HG02798 (cell line): ENCODE data around the gene ZNF425.
"Not testable (repeated sequence)": the region's sequence is repeated elsewhere in the genome, so short reads cannot be mapped to it uniquely, and the experiment has no call there.

Experiments used
- ATAC-seq: cut with Tn5 transposase; IDR thresholded peaks from one replicate; pipeline ENCODE4 v1.9.1; 2021; ENCODE audit warnings: mild to moderate bottlenecking; ENCODE audit not compliant: unreplicated experiment, poor library complexity

ZNF425 gene, protein sequence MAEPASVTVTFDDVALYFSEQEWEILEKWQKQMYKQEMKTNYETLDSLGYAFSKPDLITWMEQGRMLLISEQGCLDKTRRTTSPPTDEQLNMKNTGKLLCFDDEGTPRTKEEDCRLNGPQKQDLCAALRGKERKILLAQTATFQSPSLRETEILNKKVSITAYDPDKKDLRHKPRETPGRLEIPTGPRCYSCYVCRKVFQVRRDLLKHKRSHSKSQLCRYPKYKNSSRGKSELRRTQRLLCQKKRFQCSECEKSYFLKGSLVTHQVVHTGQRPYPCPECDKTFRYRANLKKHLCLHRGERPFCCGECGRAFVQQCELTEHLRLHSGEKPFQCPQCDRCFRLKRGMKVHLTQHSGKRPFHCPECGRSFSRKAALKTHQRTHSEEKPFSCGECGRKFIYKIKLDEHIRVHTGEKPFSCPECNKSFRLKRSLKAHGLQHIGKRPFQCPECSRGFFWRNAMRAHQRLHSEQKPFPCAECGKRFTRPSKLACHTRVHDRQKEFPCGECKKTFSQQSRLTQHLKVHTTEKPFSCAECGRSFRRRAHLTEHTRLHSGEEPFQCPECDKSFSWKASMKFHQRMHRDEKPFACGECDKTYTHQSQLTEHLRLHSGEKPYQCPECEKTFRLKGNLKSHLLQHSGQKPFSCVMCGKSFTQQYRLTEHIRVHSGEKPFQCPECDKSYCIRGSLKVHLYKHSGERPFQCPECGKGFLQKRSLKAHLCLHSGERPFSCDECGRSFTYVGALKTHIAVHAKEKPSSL

DNA sequence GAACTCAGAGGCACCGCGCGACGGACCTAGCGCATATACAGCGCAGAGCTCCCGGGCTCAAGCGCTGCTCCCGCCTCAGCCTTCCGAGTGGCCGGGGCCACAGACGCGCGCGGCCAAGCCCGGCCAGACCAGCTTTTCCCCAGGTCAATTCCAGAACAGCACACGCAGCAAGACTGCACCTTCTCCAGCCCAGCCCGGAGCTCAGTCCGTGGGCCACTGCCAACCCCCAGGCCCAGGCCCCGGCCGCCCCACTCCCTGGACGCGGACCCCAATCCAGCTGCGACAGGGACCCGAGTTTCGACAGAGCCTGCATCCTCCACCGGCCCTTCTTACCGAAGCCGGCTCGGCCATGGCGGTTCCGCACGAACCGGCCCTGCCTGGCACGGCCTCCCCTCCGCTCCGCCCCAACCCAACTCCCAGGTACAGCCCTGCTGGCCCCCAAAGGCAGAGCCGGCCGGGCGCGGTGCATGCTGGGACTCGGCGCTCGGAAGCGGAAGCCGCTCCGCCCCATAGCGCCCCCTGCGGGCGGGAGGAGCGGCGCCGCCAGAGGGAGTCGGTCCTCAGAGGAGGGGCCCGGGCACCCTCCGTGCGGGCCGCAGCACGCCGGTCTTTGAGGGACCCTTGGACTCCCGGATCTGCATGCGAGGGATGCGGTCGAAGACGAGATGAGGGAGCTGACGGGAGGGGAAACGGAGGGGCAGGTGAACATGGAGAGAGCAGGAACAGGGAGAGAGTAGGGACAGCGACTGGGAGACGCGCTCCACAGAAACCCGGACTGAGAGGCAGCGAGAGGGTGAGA, at the start of gene ZNF425:
TSS of gene ZNF425 (minus strand) at position 462 of the 799 bp plus-strand sequence. CDS start at position 351, 111 bp downstream.
- ATAC-seq = peak; percentile 89

DNA sequence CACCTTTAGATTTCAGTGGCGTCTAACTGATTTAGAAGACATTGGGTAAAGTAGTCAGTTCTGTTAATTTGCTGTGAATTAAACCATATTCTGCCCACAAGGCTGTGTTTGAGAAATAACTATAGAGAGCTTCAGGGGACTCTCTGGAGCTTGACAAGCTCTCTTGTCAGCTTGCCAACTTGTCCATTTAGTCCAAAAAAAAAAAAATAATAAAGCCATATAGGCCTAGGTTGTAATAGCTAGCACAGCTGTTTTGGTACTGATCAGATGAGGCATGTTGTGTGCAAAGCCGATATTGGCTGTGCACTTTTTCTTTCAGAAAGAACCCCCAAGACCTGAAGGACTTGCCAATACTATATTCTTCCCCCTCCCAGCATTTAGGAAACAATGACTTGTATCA, 49.0 kb upstream of the ZNF425 start:
- no peak for ATAC-seq

DNA sequence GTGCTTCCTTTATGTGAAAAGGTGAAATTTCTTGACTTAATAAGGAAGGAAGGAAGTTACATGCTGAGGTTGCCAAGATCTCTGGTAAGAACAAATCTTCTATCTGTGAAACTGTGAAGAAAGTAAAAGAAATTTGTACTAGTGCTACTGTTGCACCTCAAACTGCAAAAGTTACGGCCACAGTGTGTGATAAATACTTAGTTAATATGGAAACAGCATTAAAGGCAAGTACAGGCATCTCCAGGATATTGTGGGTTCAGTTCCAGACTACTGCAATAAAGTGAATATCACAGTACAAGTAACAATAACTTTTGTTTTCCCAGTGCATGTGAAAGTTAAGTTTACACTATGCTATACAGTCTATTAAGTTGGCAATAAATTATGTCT, 46.4 kb upstream of the ZNF425 start:
- ATAC-seq = no peak

DNA sequence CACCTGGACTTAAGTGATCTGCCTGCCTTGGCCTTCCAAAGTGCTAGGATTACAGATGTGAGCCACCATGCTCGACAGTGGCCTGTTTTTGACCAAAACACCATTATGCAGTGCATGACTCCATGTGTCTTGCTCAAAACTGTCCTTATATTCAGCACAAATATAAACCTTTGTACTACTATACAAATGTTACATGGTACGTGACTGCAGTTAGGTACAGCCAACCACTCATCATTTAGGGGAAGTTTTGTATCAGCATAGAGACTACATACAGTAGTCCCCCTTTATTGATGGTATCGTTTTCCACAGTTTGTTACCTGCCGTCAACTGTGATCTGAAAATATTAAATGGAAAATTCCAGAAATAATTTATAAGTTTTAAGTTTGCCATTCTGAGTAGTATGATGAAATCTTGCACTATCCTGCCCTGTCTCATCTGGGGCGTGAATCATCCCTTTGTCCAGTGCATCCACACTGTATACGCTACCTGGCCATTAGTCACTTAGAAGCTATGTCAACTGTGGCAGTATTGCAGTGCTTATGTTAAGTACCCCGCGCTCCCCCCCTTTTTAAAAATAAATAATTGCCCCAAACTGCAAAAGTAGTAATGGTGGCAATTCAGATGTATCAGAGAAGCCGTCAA, 45.9 kb upstream of the ZNF425 start:
- no peak for ATAC-seq

DNA sequence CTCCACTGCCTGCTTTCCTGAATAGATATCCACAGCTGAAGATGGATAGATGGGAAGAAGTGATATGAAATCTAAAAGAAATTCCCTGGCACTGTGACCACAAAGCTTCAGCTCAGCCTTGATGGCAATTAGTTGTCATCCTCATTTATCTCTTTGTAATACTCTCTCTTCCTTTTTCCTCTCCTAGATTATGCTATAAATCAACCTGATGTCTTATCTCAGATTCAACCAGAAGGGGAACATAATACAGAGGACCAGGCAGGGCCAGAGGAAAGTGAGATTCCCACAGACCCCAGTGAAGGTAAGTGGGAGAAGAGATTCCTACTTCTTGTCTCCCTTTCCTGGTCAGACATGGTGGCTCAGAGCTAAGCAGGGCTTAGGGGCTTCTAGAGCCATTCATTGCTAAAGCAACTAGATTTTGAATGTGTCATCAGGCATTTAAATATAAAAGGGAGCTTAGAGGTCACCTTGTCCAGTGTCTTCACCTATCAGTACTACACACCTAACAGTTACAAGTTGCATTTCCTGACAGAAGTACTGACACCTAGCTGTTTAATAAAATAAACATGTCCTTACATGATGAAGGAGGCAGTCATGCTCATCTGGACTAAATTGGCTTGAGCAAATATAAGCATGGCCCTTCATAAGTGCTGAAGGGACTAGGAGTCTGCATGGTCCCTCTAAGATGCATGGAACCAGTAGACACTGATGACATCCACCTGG, 40.7 kb upstream of the ZNF425 start:
- no peak for ATAC-seq

DNA sequence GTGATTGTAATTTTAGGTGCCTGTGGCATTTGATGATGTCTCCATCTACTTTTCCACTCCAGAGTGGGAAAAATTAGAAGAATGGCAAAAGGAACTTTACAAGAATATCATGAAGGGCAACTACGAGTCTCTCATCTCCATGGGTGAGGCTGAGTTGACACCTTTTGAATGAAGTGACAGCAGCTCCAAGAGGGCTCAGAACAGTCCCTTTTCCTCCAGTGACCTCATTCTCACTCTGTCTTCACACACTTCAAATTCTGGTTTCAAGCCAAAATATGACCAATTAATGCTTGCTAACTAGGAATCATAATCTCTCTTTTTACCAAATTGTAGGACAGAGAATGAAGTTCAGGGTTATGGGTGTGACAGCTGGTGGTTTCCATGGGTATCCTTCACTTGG, 40.0 kb upstream of the ZNF425 start:
- no peak for ATAC-seq

DNA sequence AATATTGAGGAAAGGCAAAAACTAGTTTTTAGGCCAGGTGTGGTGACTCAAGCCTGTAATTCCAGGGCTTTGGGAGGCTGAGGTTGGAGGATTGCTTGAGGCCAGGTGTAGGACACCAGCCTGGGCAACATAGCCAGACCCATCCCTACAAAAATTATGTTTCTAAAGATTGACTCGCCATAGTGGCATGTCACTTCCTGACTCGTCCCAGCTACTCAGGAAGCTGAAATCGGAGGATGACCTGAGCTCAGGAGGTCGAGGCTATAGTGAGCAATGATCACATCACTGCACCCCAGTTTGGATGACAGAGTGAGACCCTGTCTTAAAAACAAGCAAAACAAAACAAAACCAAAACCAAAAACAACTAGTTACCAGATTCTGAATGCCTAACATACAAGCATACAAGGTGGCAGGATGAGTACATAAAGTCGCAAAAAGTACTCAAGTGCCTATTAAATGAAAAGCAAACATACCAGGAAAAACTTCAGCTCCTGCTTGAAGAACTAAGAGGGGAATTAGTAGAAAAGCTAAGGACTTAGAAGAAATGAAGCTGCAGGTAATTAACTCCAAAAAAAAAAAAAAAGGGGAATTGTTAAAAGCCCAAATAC, 35.2 kb upstream of the ZNF425 start:
- no peak for ATAC-seq

DNA sequence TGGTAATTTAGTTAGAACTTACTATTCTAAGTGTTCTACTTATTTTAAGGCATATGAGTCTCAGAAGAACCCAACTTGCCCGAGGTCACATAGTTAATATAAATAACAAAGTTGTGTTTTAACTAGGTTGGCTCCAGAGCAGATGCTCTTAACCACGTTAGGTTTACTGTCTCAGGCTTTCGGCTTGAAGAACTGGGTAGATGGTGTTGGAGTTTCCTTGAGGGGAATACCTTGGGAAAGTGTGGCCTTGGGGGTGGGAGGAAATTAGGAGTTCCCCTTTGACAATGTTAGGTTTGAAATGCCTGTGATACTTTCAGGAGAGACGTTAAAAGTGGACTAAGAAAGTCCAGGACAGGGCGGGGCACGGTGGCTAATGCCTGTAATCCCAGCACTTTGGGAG, 30.8 kb upstream of the ZNF425 start:
- ATAC-seq = no peak

DNA sequence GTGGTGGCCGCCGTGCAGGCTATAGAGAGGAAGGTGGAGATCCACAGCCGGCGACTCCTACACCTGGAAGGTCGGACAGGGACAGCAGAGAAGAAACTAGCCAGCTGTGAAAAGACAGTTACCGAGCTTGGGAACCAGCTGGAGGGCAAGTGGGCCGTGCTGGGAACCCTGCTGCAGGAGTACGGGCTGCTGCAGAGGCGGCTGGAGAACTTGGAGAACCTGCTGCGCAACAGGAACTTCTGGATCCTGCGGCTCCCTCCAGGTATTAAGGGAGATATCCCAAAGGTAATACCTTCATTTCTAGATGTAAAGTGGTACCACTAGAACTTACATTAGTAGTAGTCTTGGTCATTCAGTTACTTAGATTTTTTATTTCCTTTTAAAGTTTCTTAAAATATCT, 27.9 kb upstream of the ZNF425 start:
- no peak for ATAC-seq

DNA sequence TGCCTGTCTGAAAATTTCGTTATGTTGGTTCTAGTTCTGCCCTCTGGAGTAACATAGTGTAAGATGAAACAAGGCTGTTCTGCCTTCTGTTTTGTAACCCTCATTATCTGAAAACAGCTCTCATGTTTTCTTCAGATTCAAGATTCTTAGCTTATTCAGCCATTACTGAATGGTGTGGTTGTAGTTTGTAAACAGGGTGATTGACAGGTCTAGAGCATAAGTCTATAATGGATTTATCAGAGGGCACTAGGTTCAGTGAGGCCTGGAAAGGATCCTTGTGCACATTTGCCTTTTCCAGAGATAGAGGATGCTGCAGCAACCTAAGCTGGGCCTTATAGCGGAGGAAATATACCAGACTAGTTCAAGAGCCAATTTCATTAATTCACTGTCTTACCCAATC, 27.2 kb upstream of the ZNF425 start:
- ATAC-seq = no peak

DNA sequence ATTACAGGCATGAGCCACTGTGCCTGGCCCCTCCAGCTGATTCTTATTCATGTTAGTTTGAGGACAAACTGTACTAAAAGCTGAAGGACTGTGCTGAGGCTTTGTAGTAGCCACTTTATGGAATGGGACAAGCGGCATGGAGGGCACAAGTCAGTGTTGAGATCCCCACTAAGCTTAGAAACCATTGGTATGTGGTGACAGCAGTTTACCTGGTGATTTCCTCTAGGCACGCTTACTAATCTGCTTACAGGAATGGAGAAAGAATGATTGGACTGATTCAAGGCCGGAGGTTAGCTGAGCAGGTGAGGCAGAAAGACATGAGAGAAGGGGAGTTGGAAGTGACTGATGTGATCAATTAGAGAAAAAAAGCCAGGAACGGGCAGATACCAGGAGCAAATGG, 24.9 kb upstream of the ZNF425 start:
- ATAC-seq = no peak

DNA sequence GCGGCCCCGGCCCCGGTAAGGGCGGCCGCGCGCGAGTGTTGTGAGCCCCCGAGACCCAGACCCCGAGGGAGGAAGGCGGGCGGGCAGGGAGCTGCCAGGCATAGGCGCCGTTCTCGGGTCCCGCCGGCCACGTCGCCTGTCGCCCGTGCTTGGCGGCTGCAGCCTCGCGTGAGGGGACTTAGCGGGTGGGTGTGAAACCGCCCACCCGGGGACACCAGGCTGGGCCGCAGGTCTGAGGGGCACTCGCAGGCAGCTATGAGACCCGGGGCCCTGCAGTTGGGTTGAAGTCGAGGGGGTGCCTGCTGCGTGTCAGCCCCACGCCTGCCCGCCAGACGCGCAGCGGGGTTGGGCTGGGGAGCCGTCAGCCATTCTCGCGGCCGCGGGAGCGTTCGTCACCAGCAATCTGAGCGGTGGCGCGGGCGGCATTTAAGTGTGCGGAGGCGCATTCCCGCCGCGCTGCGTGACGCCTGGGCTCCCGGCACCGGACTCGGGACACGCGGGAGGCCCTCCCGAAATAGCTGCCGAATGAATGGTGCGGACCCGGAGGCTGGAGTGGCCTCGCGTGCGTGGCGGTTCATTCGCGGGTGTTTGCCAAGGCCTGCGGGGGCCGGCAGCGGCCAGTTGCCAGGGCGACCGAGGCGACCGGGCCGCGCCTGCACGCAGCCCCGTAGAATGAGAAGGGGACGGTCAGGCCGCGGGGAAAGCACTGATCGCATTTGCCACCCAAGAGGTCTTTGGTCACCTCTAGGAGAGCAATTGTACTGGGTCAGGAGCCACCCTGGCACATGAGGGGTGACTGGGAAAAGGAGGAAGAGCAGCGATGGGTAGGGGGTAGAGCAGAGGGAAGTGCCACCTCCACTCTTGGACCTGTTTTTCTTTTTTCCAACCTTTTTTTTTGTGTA, 21.9 kb upstream of the ZNF425 start:
- peak; percentile 39 for ATAC-seq

DNA sequence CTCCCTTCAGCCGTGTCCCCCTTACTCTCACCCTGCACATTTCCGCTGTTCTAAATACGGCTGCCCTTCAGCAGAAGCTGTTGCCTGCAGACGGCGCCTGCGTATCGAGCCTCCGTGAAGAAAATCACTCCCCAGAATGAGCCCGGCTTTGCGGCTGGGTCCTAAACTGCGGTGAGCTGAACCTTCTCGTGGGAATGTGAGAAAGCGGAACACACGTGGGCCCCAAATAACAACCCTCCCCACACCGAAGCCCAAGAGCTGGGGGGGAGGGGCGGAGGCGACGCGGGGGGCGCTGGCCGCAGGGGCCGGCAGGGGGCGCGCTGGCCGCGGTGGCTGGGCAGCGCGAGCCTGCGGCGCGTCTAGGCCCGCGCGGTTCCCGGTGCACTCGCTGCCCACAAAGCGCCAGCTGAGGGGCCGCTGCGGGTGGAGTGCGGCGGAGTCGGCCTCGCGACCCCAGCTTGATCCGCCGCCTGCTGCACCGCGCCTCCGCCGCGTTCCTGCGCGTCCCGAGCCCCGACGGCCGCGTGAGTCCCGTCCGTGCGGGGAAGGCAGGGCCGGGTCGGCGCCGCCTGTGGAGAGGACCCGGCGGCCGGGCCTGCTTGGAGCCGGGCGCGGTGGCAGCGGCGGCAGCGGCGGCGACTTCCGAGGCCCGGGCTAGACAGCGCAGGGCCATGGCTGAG, 21.1 kb upstream of the ZNF425 start, which contains the start of gene ZNF398:
TSS of gene ZNF398 (plus strand) at position 382 of the 680 bp plus-strand sequence. CDS start at position 672, 290 bp downstream.
- ATAC-seq = peak; percentile 79

DNA sequence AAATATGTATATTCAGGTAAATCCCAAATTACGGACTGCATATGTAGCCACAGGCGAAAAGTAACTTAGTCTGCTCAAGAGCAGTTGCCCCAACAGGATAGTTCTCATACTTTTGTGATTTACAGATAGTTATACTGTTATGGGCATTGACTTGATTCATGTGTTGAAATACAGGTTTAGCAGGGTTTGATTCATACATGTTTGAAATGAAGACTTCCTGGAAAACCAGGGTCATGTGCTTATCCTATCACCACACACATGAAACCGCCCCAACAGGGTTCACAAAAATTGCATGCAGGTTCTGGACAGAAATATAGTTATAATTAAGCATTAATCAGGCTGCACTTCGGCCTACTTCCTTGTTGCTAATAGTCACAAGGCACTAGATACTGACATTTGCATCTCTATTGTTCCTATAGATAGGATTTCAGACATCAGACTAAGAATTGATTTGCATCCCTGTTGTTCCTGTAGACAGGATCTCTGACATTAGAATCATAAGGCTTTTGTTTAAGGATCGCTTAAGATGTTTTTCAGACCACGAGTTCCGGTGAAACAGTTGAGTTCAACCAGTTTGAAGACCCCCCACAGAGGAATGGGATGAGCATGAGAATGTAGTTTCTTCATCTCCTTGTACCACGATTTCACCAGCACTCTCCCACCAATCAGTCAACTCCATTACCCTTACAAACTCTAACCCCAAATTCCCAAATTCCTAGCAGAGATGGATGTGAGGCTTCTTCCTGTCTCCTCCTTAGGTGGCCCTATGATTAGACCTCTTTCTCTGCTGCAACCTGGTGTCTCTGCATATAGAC, 19.1 kb upstream of the ZNF425 start:
- ATAC-seq = no peak

DNA sequence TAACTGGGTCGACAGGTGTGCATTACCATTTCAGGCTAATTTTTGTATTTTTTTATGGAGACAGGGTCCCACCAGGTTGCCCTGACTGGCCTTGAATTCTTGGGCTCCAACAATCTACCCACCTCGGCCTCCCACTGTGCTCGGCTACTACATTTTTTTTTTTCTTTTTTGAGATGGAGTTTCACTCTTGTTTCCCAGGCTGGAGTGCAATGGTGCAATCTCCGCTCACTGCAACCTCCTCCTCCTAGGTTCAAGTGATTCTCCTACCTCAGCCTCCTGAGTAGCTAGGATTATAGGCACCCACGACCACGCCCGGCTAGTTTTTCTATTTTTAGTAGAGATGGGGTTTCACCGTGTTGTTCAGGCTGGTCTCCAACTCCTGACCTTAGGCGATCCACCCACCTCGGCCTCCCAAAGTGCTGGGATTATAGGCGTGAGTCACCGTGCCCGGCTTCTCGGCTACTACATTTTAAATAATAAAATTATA, 18.4 kb upstream of the ZNF425 start:
- not testable (repeated sequence) for ATAC-seq

DNA sequence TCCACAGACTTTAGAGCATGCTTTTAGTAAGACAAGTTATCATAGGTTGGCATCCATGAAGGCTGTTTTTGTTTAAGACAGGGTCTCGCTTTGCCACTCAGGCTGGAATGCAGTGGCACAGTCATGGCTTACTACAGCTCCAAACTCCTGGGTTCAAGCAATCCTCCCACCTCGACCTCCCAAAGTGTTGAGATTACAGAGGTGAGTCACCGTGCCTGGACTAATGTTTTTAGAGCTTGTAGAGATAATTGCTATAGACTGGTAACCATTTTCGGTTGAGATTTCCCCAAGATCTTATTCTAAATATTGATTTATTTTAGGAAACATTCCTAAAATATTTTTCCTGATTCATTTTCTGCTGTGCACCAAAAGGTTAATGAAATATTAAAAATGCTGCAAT, 15.8 kb upstream of the ZNF425 start:
- no peak for ATAC-seq

DNA sequence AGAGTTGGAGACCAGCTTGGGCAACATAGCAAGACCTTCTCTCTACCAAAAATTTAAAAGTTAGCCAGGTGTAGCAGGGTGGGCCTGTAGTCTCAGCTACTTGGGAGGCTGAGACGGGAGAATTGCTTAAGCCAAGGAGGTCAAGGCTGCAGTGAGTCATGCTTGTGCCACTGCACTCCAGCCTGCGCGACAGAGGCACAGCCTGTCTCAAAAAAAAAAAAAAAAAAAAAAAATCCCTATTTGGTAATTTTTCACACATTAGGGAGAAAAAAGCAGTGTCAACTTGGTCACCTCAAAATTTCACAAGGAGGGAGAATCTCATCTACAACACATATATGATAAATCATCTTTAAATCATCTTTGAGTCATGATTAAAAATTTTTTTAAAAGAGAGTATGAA, 14.7 kb upstream of the ZNF425 start:
- no peak for ATAC-seq
